Hepatocyte (in vitro differentiated cells): ENCODE measurements around the gene MAGI3. TPM values are rescaled to one million over a fixed set of nuclear protein-coding genes. Genes with fewer than 3 reads are reported as not detected.
A peak's percentile ranks its signal among the peaks of the same experiment; 100 is the strongest.

Experiments used
- DNase-seq: peaks from one replicate; pipeline ENCODE4 v3.0.0-alpha.2; 2016; ENCODE audit warnings: low spot score
- H2AFZ ChIP-seq: fragments of 200-600 bp; sonication (generic); 2 replicates; pipeline ENCODE4 v1.6.0; 2016; ENCODE audit warnings: antibody characterized with exemption, mild to moderate bottlenecking
- H3K27ac ChIP-seq: fragments of 200-600 bp; sonication (generic); 2 replicates; pipeline ENCODE4 v1.5.1; 2016; ENCODE audit warnings: mild to moderate bottlenecking
- H3K27me3 ChIP-seq: fragments of 200-600 bp; sonication (generic); 2 replicates; pipeline ENCODE4 v1.6.1; 2016
- H3K36me3 ChIP-seq: fragments of 200-600 bp; sonication (generic); replicated peaks from 2 replicates; pipeline ENCODE4 v1.5.1; 2016; ENCODE audit warnings: low read depth; ENCODE audit not compliant: insufficient read depth
- H3K4me1 ChIP-seq: fragments of 200-600 bp; sonication (generic); 2 replicates; pipeline ENCODE4 v1.5.1; 2016; ENCODE audit warnings: mild to moderate bottlenecking, moderate library complexity; ENCODE audit not compliant: insufficient read depth
- H3K4me2 ChIP-seq: fragments of 200-600 bp; sonication (generic); 2 replicates; pipeline ENCODE4 v1.6.0; 2016
- H3K4me3 ChIP-seq: fragments of 200-600 bp; sonication (generic); 2 replicates; pipeline ENCODE4 v1.5.1; 2016; ENCODE audit warnings: mild to moderate bottlenecking
- H3K79me2 ChIP-seq: fragments of 200-600 bp; sonication (generic); 2 replicates; pipeline ENCODE4 v1.6.0; 2017; ENCODE audit warnings: mild to moderate bottlenecking
- H3K9me2 ChIP-seq: fragments of 200-600 bp; sonication (generic); replicated peaks from 2 replicates; pipeline ENCODE4 v1.6.0; 2017; ENCODE audit warnings: mild to moderate bottlenecking; ENCODE audit not compliant: insufficient read depth
- H3K9me3 ChIP-seq: fragments of 200-600 bp; sonication (generic); 2 replicates; pipeline ENCODE4 v1.5.1; 2016; ENCODE audit warnings: low read depth, mild to moderate bottlenecking
- H4K20me1 ChIP-seq: fragments of 200-600 bp; sonication (generic); 2 replicates; pipeline ENCODE4 v1.6.0; 2016; ENCODE audit warnings: mild to moderate bottlenecking; ENCODE audit not compliant: insufficient read depth, poor library complexity, severe bottlenecking
- CTCF ChIP-seq: fragments of 200-600 bp; sonication (generic); IDR thresholded peaks from 2 replicates; pipeline ENCODE4 v1.5.1; 2016; ENCODE audit warnings: antibody characterized with exemption, mild to moderate bottlenecking; ENCODE audit not compliant: poor library complexity
- EZH2 ChIP-seq: fragments of 200-600 bp; sonication (generic); IDR thresholded peaks from 2 replicates; pipeline ENCODE4 v1.6.1; 2016; ENCODE audit warnings: antibody characterized with exemption, mild to moderate bottlenecking, borderline replicate concordance
- EZH2phosphoT487 ChIP-seq: fragments of 200-600 bp; sonication (generic); IDR thresholded peaks from one replicate; pipeline ENCODE4 v1.6.1; 2018; ENCODE audit warnings: antibody characterized with exemption, mild to moderate bottlenecking, low read depth, moderate library complexity; ENCODE audit not compliant: unreplicated experiment, severe bottlenecking
- WGBS: methylation state at CpG from one replicate; pipeline ENCODE4 v1.1.6; 2016; ENCODE audit warnings: low lambda C conversion rate; ENCODE audit errors: missing lambda C conversion rate; 5-methylcytosine and 5-hydroxymethylcytosine counted together
- polyA plus RNA-seq: library from polyadenylated mRNA; unstranded; fragments of >200 nt; fragmentation: Nextera tagmentation; extraction: Ambion mirVana; gene quantifications from 2 replicates; pipeline ENCODE4 v1.2.1, GENCODE V29; 2016
- total RNA-seq: library from RNA; depleted of rRNA; stranded (reverse); fragments of >200 nt; gene quantifications from 2 replicates; pipeline ENCODE4 v1.2.3, GENCODE V29; 2014

Gene MAGI3
- total and polyA plus RNA-seq, 2 experiments from 2014 or later, result 15.9 to 22.4 TPM

- DNase-seq, result no peak
- H3K27ac ChIP-seq, result no peak overlapping the region
- peaks cover 13% of the 10 kb centered on the region for H3K4me1 ChIP-seq
- no peak for TF ChIP-seq EZH2
- H3K4me2 ChIP-seq, result no peak overlapping the region
- no peaks in the 10 kb centered on the region for H4K20me1 ChIP-seq
- no peaks in the 10 kb centered on the region for H3K36me3 ChIP-seq
- no peaks in the 10 kb centered on the region for H3K9me2 ChIP-seq
- no peak overlapping the region for H2AFZ ChIP-seq
- peaks cover 87% of the 10 kb centered on the region for H3K79me2 ChIP-seq
- WGBS, result 91% methylated on average over 2 of the region's 2 CpGs
- no peak overlapping the region for H3K4me3 ChIP-seq
- no peaks in the 10 kb centered on the region for H3K9me3 ChIP-seq
- no peaks in the 10 kb centered on the region for H3K27me3 ChIP-seq
Measured at GRCh38 chr1:113434874-113435175, 44.5 kb downstream of the MAGI3 start.

- H2AFZ ChIP-seq, result no peak overlapping the region
- H3K4me1 ChIP-seq, result peaks cover 13% of the 10 kb centered on the region
- no peak for DNase-seq
- H4K20me1 ChIP-seq, result no peaks in the 10 kb centered on the region
- no peaks in the 10 kb centered on the region for H3K36me3 ChIP-seq
- H3K79me2 ChIP-seq, result peaks cover 86% of the 10 kb centered on the region
- no peak overlapping the region for H3K27ac ChIP-seq
- H3K9me3 ChIP-seq, result no peaks in the 10 kb centered on the region
- no peaks in the 10 kb centered on the region for H3K27me3 ChIP-seq
- H3K4me3 ChIP-seq, result no peak overlapping the region
- WGBS, result 99% methylated on average over 3 of the region's 3 CpGs
- no peaks in the 10 kb centered on the region for H3K9me2 ChIP-seq
- no peak overlapping the region for H3K4me2 ChIP-seq
- TF ChIP-seq EZH2 (no peak), CTCF (no peak), EZH2phosphoT487 (no peak)
Measured at GRCh38 chr1:113437554-113438341, 47.4 kb downstream of the MAGI3 start.

GRCh38 chr1:113438505-113439276, 48.4 kb downstream of the MAGI3 start:
- no peak for DNase-seq
- Histone ChIP-seq H3K27me3 (no peaks in the 10 kb centered on the region), H3K36me3 (no peaks in the 10 kb centered on the region), H4K20me1 (no peaks in the 10 kb centered on the region), H3K27ac (peak overlapping the region; percentile 22), H3K4me2 (peak overlapping the region; percentile 23), H3K9me2 (no peaks in the 10 kb centered on the region), H3K79me2 (peaks cover 86% of the 10 kb centered on the region), H3K4me1 (peaks cover 9% of the 10 kb centered on the region), H2AFZ (no peak overlapping the region), H3K9me3 (no peaks in the 10 kb centered on the region), H3K4me3 (no peak overlapping the region)
- WGBS, result 54% methylated on average over 3 of the region's 3 CpGs
- TF ChIP-seq CTCF, result no peak
- no peak for TF ChIP-seq EZH2phosphoT487
- TF ChIP-seq EZH2, result no peak

- Histone ChIP-seq H3K4me1 (peaks cover 3% of the 10 kb centered on the region), H3K4me2 (peak overlapping the region; percentile 23), H3K9me3 (no peaks in the 10 kb centered on the region), H2AFZ (no peak overlapping the region), H3K27me3 (no peaks in the 10 kb centered on the region), H3K4me3 (no peak overlapping the region), H3K9me2 (no peaks in the 10 kb centered on the region), H3K36me3 (no peaks in the 10 kb centered on the region), H3K27ac (peak overlapping the region; percentile 22), H3K79me2 (peaks cover 85% of the 10 kb centered on the region), H4K20me1 (no peaks in the 10 kb centered on the region)
- TF ChIP-seq EZH2 (no peak), CTCF (no peak), EZH2phosphoT487 (no peak)
- no peak for DNase-seq
- WGBS, result 70% methylated on average over 2 of the region's 2 CpGs
Measured at GRCh38 chr1:113439277-113439670, 49.0 kb downstream of the MAGI3 start.
